ENCODE measurements around the gene MDFI. TPM values are rescaled to one million over a fixed set of nuclear protein-coding genes. Genes with fewer than 3 reads are reported as not detected.

The MDFI gene
- total RNA-seq, 2 experiments from 2014 or later, result not detected

GRCh38 chr6:41624621-41625380, 13.5 kb upstream of the MDFI start:
- intact Hi-C loops (cut with micrococcal nuclease), result no loop called here
- peaks cover 9% of the 10 kb centered on the region for H3K9me3 Mint-ChIP-seq
- H3K27ac Mint-ChIP-seq, result no peak overlapping the region
- ChIA-PET CTCF (interaction anchor here (1.3 to 1.4 kb wide), 2 partner anchors 57 to 59 kb away, joined by 4 to 6 read pairs; no protein-coding TSS in a partner anchor), POLR2A (no interaction called here)
- no peak for DNase-seq
- H3K36me3 Mint-ChIP-seq, result peaks cover 2% of the 10 kb centered on the region
- H3K4me3 Mint-ChIP-seq, result no peak overlapping the region
- H3K27me3 Mint-ChIP-seq, result peaks cover 13% of the 10 kb centered on the region
- peaks cover 6% of the 10 kb centered on the region for H3K4me1 Mint-ChIP-seq (ENCODE audit: low read depth)

DNA sequence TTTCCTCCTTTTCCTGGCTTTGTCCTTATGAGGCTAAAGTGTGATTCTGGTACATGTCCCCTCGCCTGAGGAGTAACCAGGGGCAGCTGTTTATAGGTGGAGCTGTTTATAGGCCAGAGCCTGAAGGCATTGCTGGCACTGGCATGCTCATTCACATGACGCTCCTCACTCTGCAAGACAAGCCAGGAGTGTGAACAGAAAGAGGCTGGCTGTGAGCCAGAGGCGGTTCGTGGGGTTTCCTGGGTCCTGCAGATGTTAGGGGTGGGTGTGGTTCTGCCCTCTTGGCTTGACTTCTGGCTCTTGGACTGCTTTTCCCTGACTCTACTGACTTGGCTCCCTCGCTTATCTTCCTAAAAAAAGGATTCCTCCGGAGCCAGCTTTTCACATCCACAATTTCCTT, 12.8 kb upstream of the MDFI start:
- intact Hi-C loops (cut with micrococcal nuclease), result no loop called here
- POLR2A ChIA-PET, result no interaction called here
- Mint-ChIP-seq H3K9me3 (peaks cover 9% of the 10 kb centered on the region), H3K27ac (no peak overlapping the region), H3K4me3 (no peak overlapping the region), H3K27me3 (peaks cover 11% of the 10 kb centered on the region), H3K4me1 (ENCODE audit: low read depth) (peaks cover 6% of the 10 kb centered on the region), H3K36me3 (peaks cover 2% of the 10 kb centered on the region)
- no peak for DNase-seq
- CTCF ChIA-PET, result interaction anchor here (1.3 to 1.4 kb wide), 2 partner anchors 56 to 58 kb away, joined by 4 to 6 read pairs; no protein-coding TSS in a partner anchor

- POLR2A ChIA-PET, result no interaction called here
Observed at GRCh38 chr6:41626022-41626421, 12.2 kb upstream of the MDFI start.

DNA sequence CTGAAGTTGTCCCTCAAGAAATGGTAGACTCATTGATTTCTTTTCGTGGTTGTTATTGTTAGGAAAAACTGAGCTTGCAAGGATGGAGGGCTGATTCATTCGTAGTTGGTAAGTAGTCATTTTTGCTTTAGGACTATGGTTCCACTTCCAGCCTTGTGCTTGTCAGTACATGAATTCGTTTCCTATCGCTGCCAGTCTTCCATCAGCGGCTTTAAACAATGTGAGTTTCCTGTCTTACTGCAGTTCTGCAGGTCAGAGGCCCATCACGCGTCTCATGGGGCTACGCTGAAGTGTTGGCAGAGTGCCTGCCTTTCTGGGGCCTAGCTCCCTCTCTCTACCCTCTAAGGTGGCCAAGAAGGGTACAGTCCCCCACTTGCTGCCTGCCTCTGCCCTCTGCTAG, 11.4 kb upstream of the MDFI start:
- Mint-ChIP-seq H3K9me3 (no peaks in the 10 kb centered on the region), H3K4me1 (ENCODE audit: low read depth) (peaks cover 6% of the 10 kb centered on the region), H3K4me3 (no peak overlapping the region), H3K27me3 (peaks cover 12% of the 10 kb centered on the region), H3K36me3 (no peaks in the 10 kb centered on the region), H3K27ac (no peak overlapping the region)
- POLR2A ChIA-PET, result interaction anchor here (0.6 kb wide), 1 partner anchor 37 kb away, joined by 3 read pairs; no protein-coding TSS in a partner anchor
- DNase-seq, result no peak
- intact Hi-C loops (cut with micrococcal nuclease), result no loop called here
- CTCF ChIA-PET, result no interaction called here

More at GRCh38 chr6:41626022-41626421, 12.2 kb upstream of the MDFI start:
- Mint-ChIP-seq H3K4me3 (no peak overlapping the region), H3K4me1 (ENCODE audit: low read depth) (peaks cover 6% of the 10 kb centered on the region), H3K36me3 (peaks cover 2% of the 10 kb centered on the region), H3K27me3 (peaks cover 9% of the 10 kb centered on the region), H3K27ac (no peak overlapping the region), H3K9me3 (peaks cover 4% of the 10 kb centered on the region)
- DNase-seq, result no peak
- CTCF ChIA-PET, result no interaction called here
- intact Hi-C loops (cut with micrococcal nuclease), result no loop called here

DNA sequence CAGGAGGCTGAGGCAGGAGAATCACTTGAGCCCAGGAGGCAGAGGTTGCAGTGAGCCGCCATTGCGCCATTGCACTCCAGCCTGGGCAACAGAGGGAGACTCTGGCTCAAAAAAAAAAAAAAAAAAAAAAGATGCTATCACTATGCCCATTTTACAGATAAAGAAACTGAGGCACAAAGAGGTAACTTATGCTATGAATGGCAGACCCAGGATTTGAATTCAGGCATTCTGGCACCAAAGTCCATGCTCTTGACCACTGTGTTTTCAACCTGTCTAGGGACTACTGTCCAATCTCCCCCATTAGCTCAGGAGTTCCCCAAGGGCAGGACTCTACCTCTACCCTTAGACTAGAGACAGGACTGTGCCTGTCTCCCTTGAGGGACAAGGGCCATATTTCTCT, 9.1 kb upstream of the MDFI start:
- H3K4me1 Mint-ChIP-seq (ENCODE audit: low read depth), result peaks cover 6% of the 10 kb centered on the region

DNA sequence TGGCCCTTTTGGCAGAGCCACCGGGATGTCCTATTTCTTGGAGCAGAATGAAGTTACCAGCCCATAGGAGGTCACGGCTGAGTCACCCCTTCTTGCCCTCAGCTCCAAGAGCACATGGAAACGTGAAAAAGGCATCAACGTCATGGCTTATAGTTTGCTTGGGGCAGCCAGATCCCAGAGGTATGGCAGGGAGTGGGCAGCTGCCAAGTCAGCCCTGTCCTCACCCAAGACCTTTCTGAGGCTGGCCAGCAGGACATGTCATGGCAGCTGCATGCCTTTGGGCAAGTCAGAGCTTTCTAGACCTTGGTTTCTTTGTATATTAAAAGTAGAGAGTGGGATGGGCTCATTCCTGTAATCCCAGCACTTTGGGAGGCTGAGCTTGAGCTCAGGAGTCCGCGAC, 8.2 kb upstream of the MDFI start:
- H3K27ac Mint-ChIP-seq, result no peak overlapping the region
- POLR2A ChIA-PET, result no interaction called here
- no peaks in the 10 kb centered on the region for H3K9me3 Mint-ChIP-seq
- no peaks in the 10 kb centered on the region for H3K36me3 Mint-ChIP-seq
- CTCF ChIA-PET, result no interaction called here
- intact Hi-C loops (cut with micrococcal nuclease), result no loop called here
- H3K27me3 Mint-ChIP-seq, result peaks cover 6% of the 10 kb centered on the region
- no peak for DNase-seq
- H3K4me1 Mint-ChIP-seq (ENCODE audit: low read depth), result peaks cover 3% of the 10 kb centered on the region
- no peak overlapping the region for H3K4me3 Mint-ChIP-seq

More for the DNA sequence above, 9.1 kb upstream of the MDFI start:
- Mint-ChIP-seq H3K4me3 (no peak overlapping the region), H3K36me3 (no peaks in the 10 kb centered on the region), H3K9me3 (no peaks in the 10 kb centered on the region), H3K27me3 (peaks cover 5% of the 10 kb centered on the region), H3K27ac (no peak overlapping the region)
- ChIA-PET CTCF (no interaction called here), POLR2A (no interaction called here)
- intact Hi-C loops (cut with micrococcal nuclease), result no loop called here
- DNase-seq, result no peak

- no peak for DNase-seq
- Mint-ChIP-seq H3K36me3 (no peaks in the 10 kb centered on the region), H3K27ac (no peak overlapping the region), H3K4me3 (no peak overlapping the region), H3K9me3 (no peaks in the 10 kb centered on the region), H3K4me1 (ENCODE audit: low read depth) (no peaks in the 10 kb centered on the region), H3K27me3 (peaks cover 11% of the 10 kb centered on the region)
- POLR2A ChIA-PET, result no interaction called here
- intact Hi-C loops (cut with micrococcal nuclease), result no loop called here
- CTCF ChIA-PET, result interaction anchor here (0.9 kb wide), 1 partner anchor 36 kb away, joined by 3 read pairs; no protein-coding TSS in a partner anchor
Observed at GRCh38 chr6:41630946-41631345, 7.3 kb upstream of the MDFI start.

GRCh38 chr6:41633056-41633634, 5.1 kb upstream of the MDFI start:
- Mint-ChIP-seq H3K27me3 (peaks cover 22% of the 10 kb centered on the region), H3K4me1 (ENCODE audit: low read depth) (peaks cover 5% of the 10 kb centered on the region), H3K36me3 (no peaks in the 10 kb centered on the region), H3K27ac (no peak overlapping the region), H3K9me3 (no peaks in the 10 kb centered on the region), H3K4me3 (no peak overlapping the region)
- ChIA-PET POLR2A (no interaction called here), CTCF (no interaction called here)
- no peak for DNase-seq
- intact Hi-C loops (cut with micrococcal nuclease), result no loop called here

- H3K4me1 Mint-ChIP-seq (ENCODE audit: low read depth), result peaks cover 5% of the 10 kb centered on the region
- no peak for DNase-seq
- peaks cover 33% of the 10 kb centered on the region for H3K27me3 Mint-ChIP-seq
- ChIA-PET POLR2A (no interaction called here), CTCF (interaction anchor here (1.3 kb wide), 1 partner anchor 46 kb away, joined by 3 read pairs; no protein-coding TSS in a partner anchor)
- H3K27ac Mint-ChIP-seq, result no peak overlapping the region
- no peak overlapping the region for H3K4me3 Mint-ChIP-seq
- H3K9me3 Mint-ChIP-seq, result no peaks in the 10 kb centered on the region
- intact Hi-C loops (cut with micrococcal nuclease), result no loop called here
- no peaks in the 10 kb centered on the region for H3K36me3 Mint-ChIP-seq
Observed at GRCh38 chr6:41634657-41635056, 3.6 kb upstream of the MDFI start.

DNA sequence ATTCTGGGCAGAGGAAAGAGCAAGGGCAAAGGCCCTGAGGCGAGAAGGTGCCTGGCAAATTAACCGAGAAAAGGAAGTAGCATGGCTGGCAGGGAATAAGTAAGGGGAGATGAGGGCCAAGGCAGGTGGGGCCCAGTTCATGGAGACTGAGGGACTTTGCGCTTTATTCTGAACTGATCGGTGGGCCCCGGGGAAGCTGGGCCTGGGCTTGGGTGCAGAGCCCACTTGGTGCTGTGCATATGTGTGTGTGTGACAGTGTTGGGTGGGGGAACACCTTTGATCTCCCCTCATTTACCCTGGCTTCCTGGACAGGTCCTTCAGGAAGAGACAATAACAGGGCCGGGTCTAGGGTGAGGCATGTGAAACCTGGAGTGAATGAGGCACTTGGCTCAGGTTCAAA, 2.9 kb upstream of the MDFI start:
- CTCF ChIA-PET, result no interaction called here
- Mint-ChIP-seq H3K27me3 (peaks cover 38% of the 10 kb centered on the region), H3K27ac (no peak overlapping the region), H3K4me3 (no peak overlapping the region), H3K36me3 (no peaks in the 10 kb centered on the region), H3K9me3 (no peaks in the 10 kb centered on the region), H3K4me1 (ENCODE audit: low read depth) (peaks cover 5% of the 10 kb centered on the region)
- DNase-seq, result no peak
- intact Hi-C loops (cut with micrococcal nuclease), result no loop called here
- POLR2A ChIA-PET, result no interaction called here

- intact Hi-C loops (cut with micrococcal nuclease), result no loop called here
- Mint-ChIP-seq H3K36me3 (no peaks in the 10 kb centered on the region), H3K9me3 (no peaks in the 10 kb centered on the region), H3K27me3 (peaks cover 40% of the 10 kb centered on the region), H3K4me1 (ENCODE audit: low read depth) (peaks cover 5% of the 10 kb centered on the region), H3K27ac (no peak overlapping the region), H3K4me3 (no peak overlapping the region)
- CTCF ChIA-PET, result no interaction called here
- POLR2A ChIA-PET, result no interaction called here
- DNase-seq, result no peak
Observed at GRCh38 chr6:41636833-41637193, 1.5 kb upstream of the MDFI start.

DNA sequence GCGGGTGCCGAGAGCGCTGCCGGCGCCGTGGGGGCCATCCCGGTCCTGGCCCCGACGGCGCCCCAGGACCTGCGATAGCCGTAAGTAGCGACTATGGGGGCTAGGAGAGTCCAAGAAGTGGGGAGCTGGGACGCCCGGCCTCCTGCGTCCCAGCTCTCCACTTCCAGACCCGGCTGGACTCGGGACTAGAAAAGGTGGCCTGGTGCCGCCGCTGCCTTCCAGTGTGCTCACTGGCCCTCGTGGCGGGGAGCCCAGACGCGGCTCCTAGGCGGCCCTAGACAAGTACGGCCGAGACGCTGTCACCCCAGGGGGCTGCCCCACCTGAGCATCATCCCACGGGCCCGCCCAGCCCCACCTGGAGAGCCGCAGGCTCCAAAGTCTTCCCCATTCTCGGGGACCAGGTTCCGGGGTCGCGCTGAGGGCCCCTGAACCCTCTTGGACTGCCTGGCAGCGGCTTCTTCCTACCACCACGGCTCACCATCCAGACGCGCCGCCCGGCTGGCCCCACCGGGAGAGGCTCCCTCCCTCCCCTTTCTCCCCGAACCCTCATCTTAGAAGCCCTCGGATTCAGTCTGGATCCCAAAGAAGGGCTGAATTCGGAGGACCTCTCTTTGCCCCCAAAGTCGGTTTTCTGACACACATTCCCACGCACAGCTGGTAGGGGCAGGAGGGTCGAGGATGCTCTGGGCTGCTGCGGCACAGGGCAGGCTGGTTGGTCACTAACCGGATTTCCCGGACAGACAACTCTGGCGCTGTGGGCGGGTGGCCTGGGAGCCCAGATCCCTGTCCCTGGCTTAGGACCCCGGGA, 870 bp upstream of the MDFI start:
- H3K36me3 Mint-ChIP-seq, result no peaks in the 10 kb centered on the region
- H3K4me1 Mint-ChIP-seq (ENCODE audit: low read depth), result peaks cover 5% of the 10 kb centered on the region
- ChIA-PET CTCF (no interaction called here), POLR2A (no interaction called here)
- no peaks in the 10 kb centered on the region for H3K9me3 Mint-ChIP-seq
- intact Hi-C loops (cut with micrococcal nuclease), result no loop called here
- H3K27ac Mint-ChIP-seq, result no peak overlapping the region
- DNase-seq, result no peak
- peaks cover 45% of the 10 kb centered on the region for H3K27me3 Mint-ChIP-seq
- peak overlapping the region; percentile 54 for H3K4me3 Mint-ChIP-seq
